ENCODE data around the gene CDCA3. TPM values are rescaled to one million over a fixed set of nuclear protein-coding genes. Genes with fewer than 3 reads are reported as not detected.

Gene CDCA3
- total and polyA plus RNA-seq, 2 of the 13 experiments (the other 11 are each of a cell fraction or from before 2014, with no cell fraction given) = 32.7 to 56.5 TPM

DNA sequence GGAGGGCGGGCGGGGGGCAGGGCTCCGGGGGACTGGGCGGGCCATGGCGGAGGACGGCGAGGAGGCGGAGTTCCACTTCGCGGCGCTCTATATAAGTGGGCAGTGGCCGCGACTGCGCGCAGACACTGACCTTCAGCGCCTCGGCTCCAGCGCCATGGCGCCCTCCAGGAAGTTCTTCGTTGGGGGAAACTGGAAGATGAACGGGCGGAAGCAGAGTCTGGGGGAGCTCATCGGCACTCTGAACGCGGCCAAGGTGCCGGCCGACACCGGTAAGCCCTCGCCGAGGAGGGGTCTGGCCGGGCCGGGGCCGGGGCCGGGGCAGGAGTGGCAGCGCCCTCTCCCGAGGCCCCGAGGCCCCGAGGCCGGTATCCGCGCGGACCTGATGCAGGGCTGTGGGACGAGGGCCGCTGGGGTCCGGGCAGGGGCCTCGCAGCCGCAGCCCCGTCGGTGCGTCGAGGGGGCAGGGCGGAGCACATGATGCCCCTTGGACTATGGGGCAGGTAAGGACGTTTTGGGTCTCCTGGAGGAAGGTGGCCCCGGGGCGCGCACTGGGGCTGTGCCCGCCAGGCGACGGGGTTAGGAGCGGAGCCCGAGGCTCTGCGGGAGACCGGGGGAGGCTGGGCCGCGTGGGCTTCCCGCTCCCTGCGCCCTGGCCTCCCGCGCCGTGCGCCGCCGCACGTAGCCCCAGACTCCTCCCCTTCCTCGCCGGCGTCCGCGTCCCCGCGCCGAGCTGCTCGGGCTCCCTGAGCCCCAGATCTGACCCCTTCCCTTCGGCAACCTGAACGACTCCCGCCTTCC is 16.5 kb upstream of the CDCA3 start, which contains the start of gene TPI1 (continued):
- TF ChIP-seq, protein P1, sequence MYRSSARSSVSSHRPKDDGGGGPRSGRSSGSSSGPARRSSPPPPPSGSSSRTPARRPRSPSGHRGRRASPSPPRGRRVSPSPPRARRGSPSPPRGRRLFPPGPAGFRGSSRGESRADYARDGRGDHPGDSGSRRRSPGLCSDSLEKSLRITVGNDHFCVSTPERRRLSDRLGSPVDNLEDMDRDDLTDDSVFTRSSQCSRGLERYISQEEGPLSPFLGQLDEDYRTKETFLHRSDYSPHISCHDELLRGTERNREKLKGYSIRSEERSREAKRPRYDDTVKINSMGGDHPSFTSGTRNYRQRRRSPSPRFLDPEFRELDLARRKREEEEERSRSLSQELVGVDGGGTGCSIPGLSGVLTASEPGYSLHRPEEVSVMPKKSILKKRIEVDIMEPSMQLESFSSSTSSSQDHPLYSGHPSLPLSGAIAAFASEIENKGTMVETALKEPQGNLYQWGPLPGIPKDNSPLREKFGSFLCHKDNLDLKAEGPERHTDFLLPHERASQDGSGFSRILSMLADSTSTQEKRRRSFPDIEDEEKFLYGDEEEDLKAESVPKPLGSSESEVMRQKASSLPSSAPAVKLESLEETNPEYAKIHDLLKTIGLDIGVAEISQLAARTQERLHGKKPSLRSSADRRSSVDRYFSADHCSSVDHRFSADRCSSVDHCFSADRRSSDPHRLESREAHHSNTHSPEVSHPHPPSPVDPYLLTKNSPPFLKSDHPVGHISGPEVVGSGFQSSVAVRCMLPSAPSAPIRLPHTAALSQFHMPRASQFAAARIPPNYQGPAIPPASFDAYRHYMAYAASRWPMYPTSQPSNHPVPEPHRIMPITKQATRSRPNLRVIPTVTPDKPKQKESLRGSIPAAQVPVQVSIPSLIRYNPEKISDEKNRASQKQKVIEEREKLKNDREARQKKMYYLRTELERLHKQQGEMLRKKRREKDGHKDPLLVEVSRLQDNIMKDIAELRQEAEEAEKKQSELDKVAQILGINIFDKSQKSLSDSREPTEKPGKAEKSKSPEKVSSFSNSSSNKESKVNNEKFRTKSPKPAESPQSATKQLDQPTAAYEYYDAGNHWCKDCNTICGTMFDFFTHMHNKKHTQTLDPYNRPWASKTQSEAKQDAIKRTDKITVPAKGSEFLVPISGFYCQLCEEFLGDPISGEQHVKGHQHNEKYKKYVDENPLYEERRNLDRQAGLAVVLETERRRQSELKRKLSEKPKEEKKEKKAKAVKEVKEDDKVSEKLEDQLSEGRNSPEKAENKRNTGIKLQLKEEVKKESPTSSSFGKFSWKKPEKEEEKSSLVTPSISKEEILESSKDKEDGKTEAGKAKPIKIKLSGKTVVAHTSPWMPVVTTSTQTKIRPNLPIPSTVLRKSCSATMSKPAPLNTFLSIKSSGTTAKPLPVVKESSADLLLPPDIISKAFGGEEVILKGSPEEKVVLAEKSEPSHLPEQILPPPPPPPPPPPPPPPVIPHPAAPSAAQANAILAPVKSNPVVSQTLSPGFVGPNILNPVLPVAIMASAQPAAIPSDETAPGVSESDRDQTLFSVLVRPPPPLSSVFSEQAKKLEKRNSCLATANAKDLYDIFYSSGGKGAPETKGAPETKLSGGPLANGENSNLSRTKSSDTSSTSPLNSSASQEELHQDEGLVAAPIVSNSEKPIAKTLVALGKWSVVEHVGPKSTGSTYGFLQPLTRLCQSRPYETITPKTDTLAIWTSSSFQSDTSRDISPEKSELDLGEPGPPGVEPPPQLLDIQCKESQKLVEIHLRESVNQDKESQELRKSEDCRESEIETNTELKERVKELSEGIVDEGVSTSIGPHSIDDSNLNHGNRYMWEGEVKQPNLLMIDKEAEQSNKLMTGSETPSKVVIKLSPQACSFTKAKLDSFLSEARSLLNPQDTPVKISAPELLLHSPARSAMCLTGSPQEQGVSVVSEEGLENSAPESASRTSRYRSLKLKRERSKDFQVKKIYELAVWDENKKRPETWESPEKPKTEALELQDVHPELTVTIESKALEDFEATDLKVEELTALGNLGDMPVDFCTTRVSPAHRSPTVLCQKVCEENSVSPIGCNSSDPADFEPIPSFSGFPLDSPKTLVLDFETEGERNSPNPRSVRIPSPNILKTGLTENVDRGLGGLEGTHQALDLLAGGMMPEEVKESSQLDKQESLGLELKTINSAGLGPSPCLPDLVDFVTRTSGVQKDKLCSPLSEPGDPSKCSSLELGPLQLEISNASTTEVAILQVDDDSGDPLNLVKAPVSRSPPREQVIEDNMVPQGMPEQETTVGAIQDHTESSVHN (CRISPR knock-in tag; IDR thresholded peaks at IDR 0.05) = no peak
- TF ChIP-seq, protein P2, sequence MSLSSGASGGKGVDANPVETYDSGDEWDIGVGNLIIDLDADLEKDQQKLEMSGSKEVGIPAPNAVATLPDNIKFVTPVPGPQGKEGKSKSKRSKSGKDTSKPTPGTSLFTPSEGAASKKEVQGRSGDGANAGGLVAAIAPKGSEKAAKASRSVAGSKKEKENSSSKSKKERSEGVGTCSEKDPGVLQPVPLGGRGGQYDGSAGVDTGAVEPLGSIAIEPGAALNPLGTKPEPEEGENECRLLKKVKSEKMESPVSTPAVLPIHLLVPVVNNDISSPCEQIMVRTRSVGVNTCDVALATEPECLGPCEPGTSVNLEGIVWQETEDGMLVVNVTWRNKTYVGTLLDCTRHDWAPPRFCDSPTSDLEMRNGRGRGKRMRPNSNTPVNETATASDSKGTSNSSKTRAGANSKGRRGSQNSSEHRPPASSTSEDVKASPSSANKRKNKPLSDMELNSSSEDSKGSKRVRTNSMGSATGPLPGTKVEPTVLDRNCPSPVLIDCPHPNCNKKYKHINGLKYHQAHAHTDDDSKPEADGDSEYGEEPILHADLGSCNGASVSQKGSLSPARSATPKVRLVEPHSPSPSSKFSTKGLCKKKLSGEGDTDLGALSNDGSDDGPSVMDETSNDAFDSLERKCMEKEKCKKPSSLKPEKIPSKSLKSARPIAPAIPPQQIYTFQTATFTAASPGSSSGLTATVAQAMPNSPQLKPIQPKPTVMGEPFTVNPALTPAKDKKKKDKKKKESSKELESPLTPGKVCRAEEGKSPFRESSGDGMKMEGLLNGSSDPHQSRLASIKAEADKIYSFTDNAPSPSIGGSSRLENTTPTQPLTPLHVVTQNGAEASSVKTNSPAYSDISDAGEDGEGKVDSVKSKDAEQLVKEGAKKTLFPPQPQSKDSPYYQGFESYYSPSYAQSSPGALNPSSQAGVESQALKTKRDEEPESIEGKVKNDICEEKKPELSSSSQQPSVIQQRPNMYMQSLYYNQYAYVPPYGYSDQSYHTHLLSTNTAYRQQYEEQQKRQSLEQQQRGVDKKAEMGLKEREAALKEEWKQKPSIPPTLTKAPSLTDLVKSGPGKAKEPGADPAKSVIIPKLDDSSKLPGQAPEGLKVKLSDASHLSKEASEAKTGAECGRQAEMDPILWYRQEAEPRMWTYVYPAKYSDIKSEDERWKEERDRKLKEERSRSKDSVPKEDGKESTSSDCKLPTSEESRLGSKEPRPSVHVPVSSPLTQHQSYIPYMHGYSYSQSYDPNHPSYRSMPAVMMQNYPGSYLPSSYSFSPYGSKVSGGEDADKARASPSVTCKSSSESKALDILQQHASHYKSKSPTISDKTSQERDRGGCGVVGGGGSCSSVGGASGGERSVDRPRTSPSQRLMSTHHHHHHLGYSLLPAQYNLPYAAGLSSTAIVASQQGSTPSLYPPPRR (CRISPR knock-in tag; IDR thresholded peaks at IDR 0.05; ENCODE audit: borderline replicate concordance) = 0 out of 2 replicates have a peak, but pooled peaks have one; percentile 10
- peak; percentile 55; the same call in 1 of the 2 replicates for TF ChIP-seq ZMYM4 (CRISPR knock-in tag; IDR thresholded peaks at IDR 0.05)
- TF ChIP-seq, protein P3, sequence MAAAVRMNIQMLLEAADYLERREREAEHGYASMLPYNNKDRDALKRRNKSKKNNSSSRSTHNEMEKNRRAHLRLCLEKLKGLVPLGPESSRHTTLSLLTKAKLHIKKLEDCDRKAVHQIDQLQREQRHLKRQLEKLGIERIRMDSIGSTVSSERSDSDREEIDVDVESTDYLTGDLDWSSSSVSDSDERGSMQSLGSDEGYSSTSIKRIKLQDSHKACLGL (CRISPR knock-in tag; IDR thresholded peaks at IDR 0.05) = peak; percentile 40; the same call in 1 of the 2 replicates
- 0 out of 2 replicates have a peak, but pooled peaks have one; percentile 70 for TF ChIP-seq XBP1 (CRISPR knock-in tag; IDR thresholded peaks at IDR 0.05)
- peak; percentile 91 for TF ChIP-seq GTF2F1 (IDR thresholded peaks at IDR 0.05; ENCODE audit: low read length)
- TF ChIP-seq KDM5B (CRISPR knock-in tag; IDR thresholded peaks at IDR 0.05; ENCODE audit: borderline replicate concordance) = peak; percentile 83
- 0 out of 2 replicates have a peak, but pooled peaks have one; percentile 45 for TF ChIP-seq ZNF780A (CRISPR knock-in tag; IDR thresholded peaks at IDR 0.05)
- TF ChIP-seq PPARG (CRISPR knock-in tag; conservative IDR thresholded peaks at IDR 0.05) = peak; percentile 10; the same call in 1 of the 2 replicates
- peak; percentile 75 for TF ChIP-seq ZSCAN9 (CRISPR knock-in tag; IDR thresholded peaks at IDR 0.05; ENCODE audit: borderline replicate concordance)
- peak; percentile 63; the same call in 1 of the 2 replicates for TF ChIP-seq ZNF180 (CRISPR knock-in tag; IDR thresholded peaks at IDR 0.05; ENCODE audit: borderline replicate concordance, low read depth)
- TF ChIP-seq PCBP1 (IDR thresholded peaks at IDR 0.05; ENCODE audit: borderline replicate concordance, low read depth, low read length) = no peak
- TF ChIP-seq CHD2 (IDR thresholded peaks at IDR 0.05; ENCODE audit: low read depth, low read length) = no peak
- TF ChIP-seq, protein P4, sequence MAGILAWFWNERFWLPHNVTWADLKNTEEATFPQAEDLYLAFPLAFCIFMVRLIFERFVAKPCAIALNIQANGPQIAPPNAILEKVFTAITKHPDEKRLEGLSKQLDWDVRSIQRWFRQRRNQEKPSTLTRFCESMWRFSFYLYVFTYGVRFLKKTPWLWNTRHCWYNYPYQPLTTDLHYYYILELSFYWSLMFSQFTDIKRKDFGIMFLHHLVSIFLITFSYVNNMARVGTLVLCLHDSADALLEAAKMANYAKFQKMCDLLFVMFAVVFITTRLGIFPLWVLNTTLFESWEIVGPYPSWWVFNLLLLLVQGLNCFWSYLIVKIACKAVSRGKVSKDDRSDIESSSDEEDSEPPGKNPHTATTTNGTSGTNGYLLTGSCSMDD (CRISPR knock-in tag; IDR thresholded peaks at IDR 0.05) = no peak

All from HepG2 (cell line).